BLaER1 treated with 17β-estradiol and CSF1 and Interleukin-3, amounts not matched to agents 10 nM and 100 nM (cell line): ENCODE measurements around the gene DNAJB6.
A peak's percentile ranks its signal among the peaks of the same experiment; 100 is the strongest.

Experiments used
- H3K27ac ChIP-seq, 11 experiments: shearing (Covaris generic); formaldehyde crosslinking; 2 replicates each; pipeline ENCODE4 v1.8.1; 2022
- H3K27me3 ChIP-seq, 11 experiments: shearing (Covaris generic); formaldehyde crosslinking; 2 replicates each; pipeline ENCODE4 v1.8.1; 2022
- H3K36me3 ChIP-seq, 11 experiments: shearing (Covaris generic); formaldehyde crosslinking; 2 replicates each; pipeline ENCODE4 v1.8.1; 2022
- H3K4me1 ChIP-seq, 10 experiments: shearing (Covaris generic); formaldehyde crosslinking; 2 replicates each; pipeline ENCODE4 v1.8.1; 2022
- H3K4me2 ChIP-seq, 11 experiments: shearing (Covaris generic); formaldehyde crosslinking; 2 replicates each; pipeline ENCODE4 v1.8.1; 2022
- H3K4me3 ChIP-seq, 10 experiments: shearing (Covaris generic); formaldehyde crosslinking; 2 replicates each; pipeline ENCODE4 v1.8.1; 2022
- H3K9ac ChIP-seq, 11 experiments: shearing (Covaris generic); formaldehyde crosslinking; 2 replicates each; pipeline ENCODE4 v1.8.1; 2022
- H3K9me3 ChIP-seq, 11 experiments: shearing (Covaris generic); formaldehyde crosslinking; replicated peaks in 1 of 11; 2 replicates each; pipeline ENCODE4 v1.8.1; 2022
- H4K20me1 ChIP-seq, 11 experiments: shearing (Covaris generic); formaldehyde crosslinking; 2 replicates each; pipeline ENCODE4 v1.8.1; 2022
- Cebpa-rat ChIP-seq, 11 experiments: shearing (Covaris generic); IDR thresholded peaks; 2 replicates each; pipeline ENCODE4 v1.8.1; 2022

Gene DNAJB6

DNA sequence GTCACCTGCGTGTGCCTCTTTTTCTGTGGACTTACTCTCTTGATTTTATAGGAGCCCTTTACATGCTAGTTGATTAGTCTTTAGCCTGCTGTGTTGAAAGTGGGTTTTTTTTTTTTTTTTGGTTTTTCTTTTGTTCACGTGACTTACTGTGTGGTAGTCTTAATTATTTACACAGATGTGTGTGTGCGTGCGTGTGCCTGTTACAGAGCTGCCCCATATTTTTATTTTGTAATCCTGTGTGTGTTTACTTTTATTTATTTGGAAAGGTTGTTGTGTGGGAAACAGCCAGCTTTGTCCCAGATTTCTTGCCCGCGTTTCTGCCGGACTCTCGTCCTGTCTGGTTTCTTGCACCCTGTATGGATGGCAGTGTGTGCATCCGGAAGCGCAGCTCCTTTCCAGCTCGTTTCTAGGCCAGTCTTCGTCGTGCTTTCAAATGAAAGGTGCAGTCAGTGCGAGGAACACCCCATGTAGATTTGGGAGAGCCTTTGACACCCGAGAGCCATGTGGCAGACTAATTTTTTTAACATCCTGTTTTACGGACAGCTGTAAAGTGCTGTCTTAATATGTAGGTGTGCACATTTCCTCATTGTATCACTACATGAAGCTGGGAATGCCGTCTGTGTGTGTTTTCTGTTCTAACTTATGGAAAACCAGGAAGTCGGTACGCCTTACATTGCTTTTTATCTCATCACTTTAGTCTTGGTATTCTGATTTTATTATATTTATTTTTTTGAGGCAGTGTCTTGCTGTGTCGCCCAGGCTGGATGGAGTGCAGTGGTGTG is 55.6 kb downstream of the DNAJB6 start:
- Histone ChIP-seq H3K4me3 (no peak overlapping the region), H3K9ac (peak overlapping the region in 6 of 11 experiments; percentile 13 to 82 (median 77); a peak in 8 of 22 replicates), H3K27ac (peak overlapping the region in 9 of 11 experiments; percentile 84 to 94 (median 88); a peak in 17 of 22 replicates), H3K27me3 (no peaks in the 10 kb centered on the region), H3K4me2 (peak overlapping the region in 6 of 11 experiments; percentile 79 to 97 (median 92); a peak in 12 of 22 replicates), H3K4me1 (peaks cover 58 to 100% (median 100%) of the 10 kb centered on the region in 10 experiments), H3K36me3 (peaks cover 57 to 93% (median 84%) of the 10 kb centered on the region in 11 experiments), H3K9me3 (no peaks in the 10 kb centered on the region), H4K20me1 (peaks cover 11 to 100% (median 46%) of the 10 kb centered on the region in 11 experiments; a peak in 15 of 22 replicates)
- no peak for TF ChIP-seq Cebpa-rat (IDR thresholded peaks at IDR 0.05)

DNA sequence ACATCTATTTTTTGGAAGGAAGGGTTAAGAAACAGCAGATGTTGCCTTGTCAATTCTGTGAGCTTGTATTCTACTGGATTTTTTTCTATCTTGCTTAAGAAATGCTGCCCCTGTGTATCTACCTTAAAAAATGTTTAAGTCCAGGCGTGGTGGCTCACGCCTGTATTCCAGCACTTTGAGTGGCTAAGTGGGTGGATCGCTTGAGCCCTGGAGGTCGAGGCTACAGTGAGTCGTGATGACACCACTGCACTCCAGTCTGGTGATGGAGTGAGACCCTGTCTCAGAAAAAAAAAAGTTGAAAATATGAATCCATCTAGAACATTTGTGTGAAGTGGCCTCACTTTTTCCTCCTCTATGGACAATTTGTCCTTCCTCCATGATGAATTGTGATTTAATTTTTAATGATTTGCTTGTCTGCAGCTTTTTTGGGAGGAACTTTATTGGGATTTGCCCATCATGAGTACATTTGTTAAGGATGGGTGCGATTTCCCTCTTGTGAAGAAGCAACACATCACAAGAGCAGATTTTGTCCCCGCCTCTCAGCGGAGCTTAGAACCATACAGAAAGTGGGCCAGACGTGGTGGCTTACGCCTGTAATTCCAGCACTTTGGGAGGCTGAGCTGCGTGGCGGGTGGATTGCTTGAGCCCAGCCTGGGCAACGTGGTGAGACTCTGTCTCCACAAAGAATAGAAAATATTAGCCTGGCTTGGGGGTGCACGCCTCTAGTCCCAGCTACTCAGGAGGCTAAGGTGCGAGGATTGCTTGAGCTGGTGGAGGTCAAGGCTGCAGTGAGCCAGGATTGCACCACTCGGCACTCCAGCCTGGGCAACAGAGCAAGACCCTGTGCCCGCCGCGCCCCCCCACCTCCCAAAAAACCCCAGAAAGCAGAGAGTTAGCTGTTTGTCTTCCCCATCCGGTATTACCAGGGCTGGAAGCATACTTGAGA is 57.7 kb downstream of the DNAJB6 start:
- peak overlapping the region in 9 of 11 experiments; percentile 22 to 94 (median 86); a peak in 16 of 22 replicates for H3K27ac ChIP-seq
- peaks cover 13 to 100% (median 59%) of the 10 kb centered on the region in 11 experiments; a peak in 15 of 22 replicates for H4K20me1 ChIP-seq

DNA sequence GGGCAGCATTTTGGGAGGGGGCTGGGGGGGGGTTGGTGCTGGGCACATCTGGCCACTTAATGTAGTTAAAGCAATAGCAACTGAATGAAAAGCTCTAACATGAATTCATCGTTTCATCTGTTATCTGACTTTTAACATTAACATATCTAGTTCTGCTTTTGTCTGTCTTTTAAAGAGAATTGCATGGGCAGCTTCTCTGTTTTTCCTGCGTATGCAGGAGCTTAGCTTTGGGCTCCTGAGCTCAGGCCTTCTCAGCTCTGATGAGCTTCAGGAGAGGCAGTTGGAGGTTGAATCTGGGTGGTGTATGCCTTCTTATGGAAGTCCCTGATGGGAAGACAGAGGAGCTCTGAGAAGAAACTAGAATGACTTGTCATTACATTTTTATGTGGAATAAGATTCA is 58.4 kb downstream of the DNAJB6 start:
- Histone ChIP-seq H4K20me1 (peaks cover 7 to 100% (median 56%) of the 10 kb centered on the region in 11 experiments; a peak in 15 of 22 replicates), H3K4me3 (no peak overlapping the region), H3K27ac (peak overlapping the region in 9 of 11 experiments; percentile 63 to 94 (median 86); a peak in 13 of 22 replicates), H3K36me3 (peaks cover 49 to 86% (median 76%) of the 10 kb centered on the region in 11 experiments), H3K27me3 (no peaks in the 10 kb centered on the region), H3K4me2 (peak overlapping the region in 6 of 11 experiments; percentile 58 to 97 (median 86); a peak in 12 of 22 replicates), H3K9me3 (peaks cover 0 to 5% (median 0%) of the 10 kb centered on the region in 11 experiments; a peak in 1 of 22 replicates), H3K4me1 (peaks cover 49 to 100% (median 92%) of the 10 kb centered on the region in 10 experiments), H3K9ac (peak overlapping the region in 6 of 11 experiments; percentile 17 to 63 (median 52); a peak in 8 of 22 replicates)
- no peak for TF ChIP-seq Cebpa-rat (IDR thresholded peaks at IDR 0.05)

More for the DNA sequence above, 57.7 kb downstream of the DNAJB6 start:
- TF ChIP-seq Cebpa-rat (IDR thresholded peaks at IDR 0.05) = no peak
- H3K4me3 ChIP-seq = no peak overlapping the region
- H3K27me3 ChIP-seq = no peaks in the 10 kb centered on the region
- peaks cover 44 to 85% (median 74%) of the 10 kb centered on the region in 11 experiments for H3K36me3 ChIP-seq
- peak overlapping the region in 3 of 11 experiments; percentile 17 to 63 (median 49); a peak in 3 of 22 replicates for H3K9ac ChIP-seq
- peaks cover 56 to 100% (median 98%) of the 10 kb centered on the region in 10 experiments for H3K4me1 ChIP-seq
- peak overlapping the region in 8 of 11 experiments; percentile 1 to 97 (median 70); a peak in 15 of 22 replicates for H3K4me2 ChIP-seq
- peaks cover 0 to 3% (median 0%) of the 10 kb centered on the region in 11 experiments; a peak in 1 of 22 replicates for H3K9me3 ChIP-seq

DNA sequence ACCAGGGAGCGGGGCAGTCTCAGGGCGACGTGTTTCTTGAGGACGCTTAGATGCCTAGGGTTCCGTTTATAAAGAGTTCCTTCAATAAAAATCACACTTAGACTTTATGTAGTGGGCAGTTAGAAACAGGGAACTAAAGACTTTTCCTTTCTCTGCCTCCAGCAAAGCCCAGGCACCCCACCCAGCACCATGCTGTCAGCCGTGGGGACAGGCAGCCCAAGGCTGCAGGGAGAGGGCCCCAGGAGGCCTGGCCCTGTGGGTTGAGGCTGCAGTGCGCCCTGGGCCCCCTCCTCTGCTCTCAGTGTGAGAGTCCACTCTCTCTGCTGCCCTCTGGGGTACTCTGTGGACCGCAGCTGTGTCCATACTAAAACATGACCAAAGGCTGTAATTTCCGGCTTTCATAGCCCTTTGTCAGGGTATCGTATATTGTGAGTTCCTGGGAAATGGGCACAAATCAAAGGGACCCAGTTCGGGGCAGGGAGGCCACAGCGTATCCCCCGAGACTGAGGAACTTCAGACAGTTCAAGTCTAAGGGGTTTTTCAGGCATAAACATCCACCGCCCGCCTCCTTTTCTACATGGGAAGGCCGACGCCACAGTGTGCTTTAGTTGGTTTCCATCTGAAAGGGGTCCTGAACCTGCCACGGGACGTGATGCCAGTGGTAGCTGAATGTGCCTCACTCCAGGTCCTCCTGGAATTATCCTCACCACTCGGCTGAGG is 59.7 kb downstream of the DNAJB6 start:
- H3K4me1 ChIP-seq = peaks cover 37 to 100% (median 89%) of the 10 kb centered on the region in 10 experiments
- TF ChIP-seq Cebpa-rat (IDR thresholded peaks at IDR 0.05) = no peak
- H3K4me2 ChIP-seq = peak overlapping the region in 9 of 11 experiments; percentile 58 to 97 (median 79); a peak in 19 of 22 replicates
- no peaks in the 10 kb centered on the region for H3K27me3 ChIP-seq
- peaks cover 6 to 100% (median 60%) of the 10 kb centered on the region in 11 experiments; a peak in 15 of 22 replicates for H4K20me1 ChIP-seq
- H3K27ac ChIP-seq = peak overlapping the region in 10 of 11 experiments; percentile 21 to 94 (median 85); a peak in 17 of 22 replicates
- H3K9me3 ChIP-seq = peaks cover 0 to 9% (median 0%) of the 10 kb centered on the region in 11 experiments; a peak in 1 of 22 replicates
- no peak overlapping the region for H3K4me3 ChIP-seq
- H3K36me3 ChIP-seq = peaks cover 53 to 88% (median 79%) of the 10 kb centered on the region in 11 experiments
- H3K9ac ChIP-seq = peak overlapping the region; percentile 18 to 64 (median 49); a peak in 15 of 22 replicates

DNA sequence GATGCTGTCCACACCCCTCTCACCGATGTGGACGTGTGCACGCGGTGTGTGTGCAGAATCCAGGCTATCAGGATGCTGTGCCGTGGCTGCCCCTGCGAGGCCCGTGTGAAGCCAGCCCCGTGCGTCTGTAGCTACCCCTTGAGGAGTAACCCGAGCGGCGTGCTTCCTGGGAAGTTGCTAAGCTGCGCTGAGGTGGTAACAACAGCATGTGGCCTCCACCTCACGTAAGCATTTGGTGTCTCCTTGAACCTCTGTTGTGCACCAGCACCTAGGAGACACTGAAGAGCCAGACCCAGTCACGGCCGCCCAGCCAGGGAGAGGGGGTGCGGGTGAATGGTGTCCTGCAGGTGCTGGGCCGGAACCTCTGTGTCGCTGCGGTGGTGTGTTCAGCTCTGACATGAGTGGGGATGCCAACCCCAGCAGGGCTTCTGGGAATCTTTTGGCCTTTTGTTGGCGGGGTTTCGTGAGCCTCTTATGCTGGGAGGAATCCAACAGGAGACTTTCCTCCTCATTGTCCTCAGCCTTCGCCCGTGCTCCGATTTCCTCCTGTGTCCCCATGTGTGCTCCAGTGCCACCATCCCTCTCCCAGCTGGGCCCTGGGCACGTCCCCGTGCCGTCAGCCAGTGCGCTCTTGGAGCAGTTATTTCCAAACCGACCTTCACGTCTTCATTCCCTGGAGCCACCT is 60.4 kb downstream of the DNAJB6 start:
- H3K4me3 ChIP-seq = no peak overlapping the region
- H3K27me3 ChIP-seq = no peaks in the 10 kb centered on the region
- peaks cover 53 to 88% (median 79%) of the 10 kb centered on the region in 11 experiments for H3K36me3 ChIP-seq
- peaks cover 9 to 100% (median 60%) of the 10 kb centered on the region in 11 experiments; a peak in 17 of 22 replicates for H4K20me1 ChIP-seq
- peaks cover 39 to 100% (median 89%) of the 10 kb centered on the region in 10 experiments for H3K4me1 ChIP-seq
- peak overlapping the region; percentile 58 to 97 (median 75) for H3K4me2 ChIP-seq
- peak overlapping the region in 10 of 11 experiments; percentile 37 to 64 (median 50); a peak in 15 of 22 replicates for H3K9ac ChIP-seq
- no peak for TF ChIP-seq Cebpa-rat (IDR thresholded peaks at IDR 0.05)
- H3K27ac ChIP-seq = peak overlapping the region in 9 of 11 experiments; percentile 63 to 94 (median 86); a peak in 18 of 22 replicates
- peaks cover 0 to 9% (median 0%) of the 10 kb centered on the region in 11 experiments; a peak in 1 of 22 replicates for H3K9me3 ChIP-seq

DNA sequence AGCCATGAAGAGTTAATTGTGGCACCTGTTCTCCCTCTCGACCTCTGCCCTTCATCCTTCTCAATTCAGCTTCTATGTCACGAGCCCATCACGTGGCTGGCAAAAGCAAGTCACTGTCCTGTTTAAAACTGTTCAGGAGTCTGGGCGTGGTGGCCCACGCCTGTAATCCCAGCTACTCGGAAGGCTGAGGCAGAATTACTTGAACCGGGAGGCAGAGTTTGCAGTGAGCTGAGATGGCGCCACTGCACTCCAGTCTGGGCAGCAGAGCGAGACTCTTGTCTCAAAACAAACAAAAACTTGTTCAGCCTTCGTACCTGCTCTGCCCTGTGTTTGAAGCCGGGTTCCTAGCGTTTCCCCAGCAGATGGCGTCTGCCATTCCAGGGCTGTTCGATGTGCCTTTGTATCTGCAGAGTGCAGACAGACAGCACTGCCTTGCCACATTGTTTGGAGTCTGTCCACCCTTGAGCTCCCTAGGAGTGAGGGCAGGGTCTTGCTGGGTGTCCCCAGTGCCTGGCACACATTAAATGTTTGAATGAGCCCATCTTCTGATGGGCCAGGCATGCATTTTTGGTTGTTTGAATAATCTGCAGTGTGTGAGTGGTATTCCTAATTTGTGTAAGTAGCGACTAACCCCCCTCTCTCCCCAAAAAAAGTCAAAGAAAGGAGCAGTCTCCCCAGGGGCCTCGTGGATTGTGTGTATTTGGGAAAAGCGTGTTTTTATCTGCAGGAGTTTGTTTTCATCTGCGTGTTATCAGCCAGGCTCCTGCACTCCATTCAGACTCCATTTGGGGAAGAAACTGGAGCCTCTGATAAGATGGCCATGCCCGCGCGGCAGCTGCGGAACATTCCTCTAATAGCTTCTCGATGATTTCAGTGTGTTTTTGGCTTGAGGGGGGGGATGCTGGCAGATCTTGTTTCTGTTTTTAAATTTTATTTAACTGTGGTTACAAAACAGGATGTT is 61.2 kb downstream of the DNAJB6 start:
- H3K27me3 ChIP-seq = no peaks in the 10 kb centered on the region
- peak overlapping the region in 10 of 11 experiments; percentile 37 to 64 (median 50); a peak in 19 of 22 replicates for H3K9ac ChIP-seq
- no peak for TF ChIP-seq Cebpa-rat (IDR thresholded peaks at IDR 0.05)
- H4K20me1 ChIP-seq = peaks cover 9 to 100% (median 64%) of the 10 kb centered on the region in 11 experiments; a peak in 18 of 22 replicates
- H3K4me3 ChIP-seq = peak overlapping the region in 3 of 10 experiments; percentile 7 to 37 (median 9); a peak in 1 of 20 replicates
- peak overlapping the region; percentile 58 to 97 (median 75) for H3K4me2 ChIP-seq
- H3K4me1 ChIP-seq = peaks cover 47 to 100% (median 89%) of the 10 kb centered on the region in 10 experiments
- H3K9me3 ChIP-seq = peaks cover 0 to 9% (median 0%) of the 10 kb centered on the region in 11 experiments; a peak in 1 of 22 replicates
- peak overlapping the region in 9 of 11 experiments; percentile 63 to 94 (median 86); a peak in 18 of 22 replicates for H3K27ac ChIP-seq
- peaks cover 54 to 88% (median 79%) of the 10 kb centered on the region in 11 experiments for H3K36me3 ChIP-seq
